A673 (cell line): ENCODE data around the gene KHK. TPM values are rescaled to one million over a fixed set of nuclear protein-coding genes. Genes with fewer than 3 reads are reported as not detected.

Source experiments
- BruUV-seq: library from RNA; stranded (reverse); fragments of 400-500 nt; replicated peaks from 2 replicates; lab custom pipeline; 2021; lab: Mats Ljungman, UMichigan
- CTCF ChIA-PET: fragments of 300-600 bp; sonication (Branson Sonifier 250); formaldehyde crosslinking; loops from one replicate; lab custom pipeline; 2022; ENCODE audit warnings: antibody characterized with exemption; lab: Charles Lee
- POLR2A ChIA-PET: fragments of 300-600 bp; sonication (Branson Sonifier 250); formaldehyde crosslinking; loops from one replicate; lab custom pipeline; 2022; ENCODE audit warnings: antibody characterized with exemption; ENCODE audit not compliant: low non-redundant PET; lab: Charles Lee
- DNase-seq: peaks from one replicate; pipeline ENCODE4 v3.0.0-alpha.2; 2015; ENCODE audit warnings: low spot score
- H3K27ac ChIP-seq: fragments of 200-600 bp; sonication (generic); 2 replicates; pipeline ENCODE4 v1.5.1; 2016; ENCODE audit warnings: mixed run types, low read depth, mild to moderate bottlenecking, mixed read lengths, antibody characterized with exemption, low read length; ENCODE audit not compliant: poor library complexity, severe bottlenecking
- H3K27me3 ChIP-seq: fragments of 200-600 bp; sonication (generic); replicated peaks from 2 replicates; pipeline ENCODE4 v1.6.1; 2017; ENCODE audit warnings: mixed run types, low read depth, mild to moderate bottlenecking, mixed read lengths, antibody characterized with exemption, low read length; ENCODE audit not compliant: insufficient read depth, poor library complexity
- H3K36me3 ChIP-seq: fragments of 200-600 bp; sonication (generic); 2 replicates; pipeline ENCODE4 v1.6.1; 2016; ENCODE audit warnings: mixed run types, mild to moderate bottlenecking, mixed read lengths, antibody characterized with exemption, low read length; ENCODE audit not compliant: insufficient read depth, poor library complexity, severe bottlenecking
- H3K4me1 ChIP-seq: fragments of 200-600 bp; sonication (generic); 2 replicates; pipeline ENCODE4 v1.6.1; 2017; ENCODE audit warnings: mixed run types, mild to moderate bottlenecking, mixed read lengths, antibody characterized with exemption, low read length; ENCODE audit not compliant: insufficient read depth, poor library complexity, severe bottlenecking
- H3K4me3 ChIP-seq: fragments of 200-600 bp; sonication (generic); 2 replicates; pipeline ENCODE4 v1.5.1; 2016; ENCODE audit warnings: low read depth, mixed run types, mild to moderate bottlenecking, mixed read lengths, low read length; ENCODE audit not compliant: poor library complexity, severe bottlenecking
- H3K9me3 ChIP-seq: fragments of 200-600 bp; sonication (generic); 2 replicates; pipeline ENCODE4 v1.6.1; 2016; ENCODE audit warnings: mixed run types, low read depth, mild to moderate bottlenecking, mixed read lengths, antibody characterized with exemption, low read length; ENCODE audit not compliant: poor library complexity, severe bottlenecking
- EZH2 ChIP-seq: fragments of 200-600 bp; sonication (generic); IDR thresholded peaks from 2 replicates; pipeline ENCODE4 v1.6.1; 2017; ENCODE audit warnings: borderline replicate concordance, low read depth, mild to moderate bottlenecking, mixed read lengths, antibody characterized with exemption, low read length; ENCODE audit not compliant: poor library complexity, severe bottlenecking
- intact Hi-C: fragments of 100-400 bp; cut with micrococcal nuclease; formaldehyde crosslinking; loops from one replicate; pipeline ENCODE4 v1.10.0; 2022; ENCODE audit not compliant: unreplicated experiment
- total RNA-seq: library from RNA; stranded (reverse); gene quantifications from 2 replicates; pipeline ENCODE4 v1.2.3, GENCODE V29; 2021
- TF ChIP-seq, protein P1 (sequence below): fragments of 300-800, 200-600 bp; sonication (generic); conservative IDR thresholded peaks from 2 replicates; pipeline ENCODE4 v1.5.1; 2017; ENCODE audit warnings: low read depth, mild to moderate bottlenecking, antibody characterized with exemption, low read length, moderate library complexity, mixed read lengths

Gene KHK
- total RNA-seq, 1 experiment from 2014 or later: 40.2 TPM

DNA sequence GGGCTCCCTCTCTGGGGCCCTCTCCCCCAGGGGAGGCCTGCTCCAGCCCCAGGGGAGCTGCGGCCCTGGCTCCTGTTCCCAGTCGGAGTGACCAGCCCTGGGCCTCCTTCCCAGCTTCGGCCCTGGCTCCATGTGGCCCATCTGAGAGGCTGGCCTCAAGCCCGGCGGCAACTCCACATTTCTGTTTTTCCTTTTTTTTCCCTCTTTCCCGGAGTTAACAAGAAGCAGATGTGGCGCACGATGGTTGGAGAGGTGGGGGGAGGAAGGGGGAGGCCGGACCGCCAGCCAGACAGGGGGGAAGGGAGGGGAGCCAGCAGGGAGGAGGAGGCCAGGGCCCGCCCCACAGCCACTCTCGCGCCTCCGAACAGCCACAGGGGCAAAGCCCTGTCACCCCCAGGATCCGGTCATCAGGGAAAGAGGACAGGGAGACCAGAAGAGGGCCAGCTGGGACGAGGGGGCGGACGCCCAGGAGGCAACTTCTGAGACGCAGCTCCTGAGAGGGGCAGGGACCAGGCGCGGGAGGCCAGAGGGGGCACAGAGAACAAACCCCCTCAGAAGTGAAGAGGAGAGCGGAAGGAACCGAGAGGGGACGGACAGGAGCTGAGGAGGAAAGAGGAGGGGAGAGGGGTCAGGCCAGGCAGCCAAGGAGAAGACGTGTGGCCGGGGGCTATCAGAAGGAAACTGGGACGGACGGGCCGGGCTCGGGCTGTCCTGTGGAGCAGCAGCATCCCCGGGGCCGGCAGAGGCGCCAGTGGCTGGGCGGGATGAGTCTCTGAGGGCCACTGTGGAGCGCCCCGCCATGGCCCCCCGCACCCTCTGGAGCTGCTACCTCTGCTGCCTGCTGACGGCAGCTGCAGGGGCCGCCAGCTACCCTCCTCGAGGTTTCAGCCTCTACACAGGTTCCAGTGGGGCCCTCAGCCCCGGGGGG lies 8.0 kb upstream of the KHK start, which contains the start of gene EMILIN1:
Gene EMILIN1, plus strand, starts transcription at position 349 of the 928 bp plus-strand sequence. Its CDS starts 451 bp downstream, at position 800.
- DNase-seq: peak; percentile 86
- H3K9me3 ChIP-seq: no peaks in the 10 kb centered on the region
- BruUV-seq: no TSS peak
- no peaks in the 10 kb centered on the region for H3K36me3 ChIP-seq
- H3K4me1 ChIP-seq: peaks cover 44% of the 10 kb centered on the region
- POLR2A ChIA-PET: no interaction called here
- CTCF ChIA-PET: no interaction called here
- TF ChIP-seq EZH2: no peak
- TF ChIP-seq, protein P1, sequence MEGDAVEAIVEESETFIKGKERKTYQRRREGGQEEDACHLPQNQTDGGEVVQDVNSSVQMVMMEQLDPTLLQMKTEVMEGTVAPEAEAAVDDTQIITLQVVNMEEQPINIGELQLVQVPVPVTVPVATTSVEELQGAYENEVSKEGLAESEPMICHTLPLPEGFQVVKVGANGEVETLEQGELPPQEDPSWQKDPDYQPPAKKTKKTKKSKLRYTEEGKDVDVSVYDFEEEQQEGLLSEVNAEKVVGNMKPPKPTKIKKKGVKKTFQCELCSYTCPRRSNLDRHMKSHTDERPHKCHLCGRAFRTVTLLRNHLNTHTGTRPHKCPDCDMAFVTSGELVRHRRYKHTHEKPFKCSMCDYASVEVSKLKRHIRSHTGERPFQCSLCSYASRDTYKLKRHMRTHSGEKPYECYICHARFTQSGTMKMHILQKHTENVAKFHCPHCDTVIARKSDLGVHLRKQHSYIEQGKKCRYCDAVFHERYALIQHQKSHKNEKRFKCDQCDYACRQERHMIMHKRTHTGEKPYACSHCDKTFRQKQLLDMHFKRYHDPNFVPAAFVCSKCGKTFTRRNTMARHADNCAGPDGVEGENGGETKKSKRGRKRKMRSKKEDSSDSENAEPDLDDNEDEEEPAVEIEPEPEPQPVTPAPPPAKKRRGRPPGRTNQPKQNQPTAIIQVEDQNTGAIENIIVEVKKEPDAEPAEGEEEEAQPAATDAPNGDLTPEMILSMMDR: no peak
- peak within 1 kb of the TSS; percentile 80 for H3K27ac ChIP-seq
- H3K27me3 ChIP-seq: no peaks in the 10 kb centered on the region
- intact Hi-C loops: no loop called here
- peak within 1 kb of the TSS; percentile 36 for H3K4me3 ChIP-seq

DNA sequence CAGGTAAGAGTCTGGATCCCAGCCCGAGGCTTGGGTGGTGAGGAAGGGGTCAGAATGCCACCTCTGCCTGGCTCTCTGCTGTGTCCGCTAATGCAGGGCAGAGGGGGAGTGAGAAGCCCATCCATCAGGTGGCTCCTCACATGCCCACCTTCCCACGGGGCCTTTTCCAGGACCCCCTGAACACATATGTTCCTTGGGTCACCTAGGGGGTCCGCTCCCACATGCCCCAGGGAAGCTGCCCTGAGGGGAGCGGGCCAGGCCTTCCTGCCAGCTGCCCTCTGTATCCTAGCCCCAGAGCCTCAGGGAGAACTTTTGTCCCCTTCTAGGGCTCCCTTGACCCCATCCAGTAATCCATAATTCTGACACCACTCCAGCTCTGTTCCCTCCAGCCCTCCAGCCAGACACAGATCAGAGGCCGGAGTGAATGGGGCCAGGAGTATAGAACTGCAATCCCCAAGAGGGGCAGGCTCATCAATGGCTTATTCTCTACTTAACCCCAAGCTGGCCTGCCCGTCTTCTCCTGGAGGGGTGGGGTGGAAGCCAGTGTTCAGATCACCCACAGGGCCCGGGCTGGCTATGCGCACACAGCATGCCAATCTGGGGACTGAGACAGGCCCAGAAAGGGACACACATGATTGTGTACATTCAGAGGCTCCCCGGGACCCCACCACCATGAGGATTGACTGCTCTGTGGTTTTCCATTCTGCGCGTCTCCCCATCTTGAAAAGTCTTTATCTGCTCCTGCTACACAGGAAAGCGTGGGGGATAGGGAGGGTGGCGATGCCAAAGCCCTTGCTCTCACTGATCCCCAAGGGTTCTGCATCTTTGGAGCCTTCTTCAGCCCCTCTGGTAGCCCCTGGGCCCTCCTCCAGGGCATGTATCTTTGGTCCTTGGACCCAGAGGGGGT lies 7.1 kb upstream of the KHK start:
- TF ChIP-seq EZH2: no peak
- TF ChIP-seq, protein P1: no peak
- intact Hi-C loops: no loop called here
- BruUV-seq: no TSS peak
- H3K27me3 ChIP-seq: no peaks in the 10 kb centered on the region
- ChIA-PET CTCF (interaction anchor here (0.6 kb wide), 1 partner anchor 603 kb away, joined by 4 read pairs; no protein-coding TSS in a partner anchor), POLR2A (no interaction called here)
- no peaks in the 10 kb centered on the region for H3K9me3 ChIP-seq
- peaks cover 39% of the 10 kb centered on the region for H3K4me1 ChIP-seq
- no peak for DNase-seq
- peak overlapping the region; percentile 80 for H3K27ac ChIP-seq
- H3K4me3 ChIP-seq: peak overlapping the region; percentile 36
- H3K36me3 ChIP-seq: no peaks in the 10 kb centered on the region

DNA sequence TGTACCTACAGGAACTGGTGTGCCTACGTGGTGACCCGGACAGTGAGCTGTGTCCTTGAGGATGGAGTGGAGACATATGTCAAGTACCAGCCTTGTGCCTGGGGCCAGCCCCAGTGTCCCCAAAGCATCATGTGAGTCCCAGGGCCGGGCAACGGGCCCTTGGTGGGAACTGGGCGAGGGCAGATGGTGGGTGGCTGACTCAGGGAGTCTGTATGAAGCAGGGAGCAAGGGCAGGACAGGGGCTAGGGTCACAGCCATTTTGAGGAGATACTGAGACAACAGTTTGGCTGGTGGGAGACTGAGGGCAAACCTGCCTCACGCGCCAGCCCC lies 6.5 kb upstream of the KHK start:
- H3K27me3 ChIP-seq: no peaks in the 10 kb centered on the region
- peak overlapping the region; percentile 36 for H3K4me3 ChIP-seq
- peaks cover 33% of the 10 kb centered on the region for H3K4me1 ChIP-seq
- H3K36me3 ChIP-seq: no peaks in the 10 kb centered on the region
- H3K9me3 ChIP-seq: no peaks in the 10 kb centered on the region
- TF ChIP-seq EZH2: no peak
- TF ChIP-seq, protein P1: no peak
- ChIA-PET CTCF (interaction anchor here (0.6 kb wide), 1 partner anchor 602 kb away, joined by 4 read pairs; no protein-coding TSS in a partner anchor), POLR2A (no interaction called here)
- H3K27ac ChIP-seq: peak overlapping the region; percentile 80
- intact Hi-C loops: no loop called here
- BruUV-seq: no TSS peak
- DNase-seq: no peak
